Endothelial cell of umbilical vein (primary cell): ENCODE results near the gene CHRNB1. TPM values are rescaled to one million over a fixed set of nuclear protein-coding genes. Genes with fewer than 3 reads are reported as not detected.

Source experiments
- BruUV-seq: library from RNA; stranded (reverse); fragments of 400-500 nt; replicated peaks from 2 replicates; lab custom pipeline; 2021; lab: Mats Ljungman, UMichigan
- CTCF ChIA-PET: fragments of 300-600, 350-600 bp; sonication (Branson Sonifier 250); formaldehyde crosslinking; loops from one replicate; lab custom pipeline; 2021; ENCODE audit warnings: antibody characterized with exemption, inconsistent platforms; lab: Charles Lee
- POLR2A ChIA-PET: fragments of 300-600, 350-600 bp; sonication (Branson Sonifier 250); formaldehyde crosslinking; loops from one replicate; lab custom pipeline; 2021; ENCODE audit warnings: antibody characterized with exemption, inconsistent platforms; lab: Charles Lee
- DNase-seq: peaks from one replicate; pipeline ENCODE4 v3.0.0-alpha.2; 2011; ENCODE audit warnings: low read depth, low spot score
- FAIRE-seq: peaks from 2 replicates; lab custom pipeline; 2011; peaks lifted over from hg19 to GRCh38; lab: Jason Lieb, UNC
- H2AFZ ChIP-seq: 2 replicates; pipeline ENCODE4 v1.6.0; 2012; ENCODE audit warnings: low read depth, low read length, control low read depth, inconsistent platforms
- H3K27ac ChIP-seq: 2 replicates; pipeline ENCODE4 v1.5.1; 2011; ENCODE audit warnings: low read depth, mild to moderate bottlenecking, control low read depth, low read length, moderate library complexity; ENCODE audit not compliant: insufficient read depth
- H3K27me3 ChIP-seq, 2 experiments: 2 replicates each; pipeline versions ENCODE4 v1.6.0 to v1.6.1; 2011; ENCODE audit warnings: low read length in 2 of 2, mixed read lengths in 1 of 2; ENCODE audit not compliant: control insufficient read depth in 2 of 2, insufficient read depth in 2 of 2
- H3K36me3 ChIP-seq, 2 experiments: 2 replicates in 1 of 2; 3 replicates in 1 of 2; pipeline ENCODE4 v1.5.1; 2011; ENCODE audit warnings: low read length in 2 of 2, mild to moderate bottlenecking in 1 of 2, moderate library complexity in 1 of 2; ENCODE audit not compliant: control insufficient read depth in 2 of 2, insufficient read depth in 2 of 2; ENCODE audit errors: extremely low read depth in 1 of 2
- H3K4me1 ChIP-seq: 3 replicates; pipeline ENCODE4 v1.5.1; 2011; ENCODE audit warnings: mild to moderate bottlenecking, low read length; ENCODE audit not compliant: control insufficient read depth, insufficient read depth; ENCODE audit errors: extremely low read depth
- H3K4me2 ChIP-seq: 2 replicates; pipeline ENCODE4 v1.6.1; 2011; ENCODE audit warnings: low read length, control low read depth, mixed read lengths; ENCODE audit not compliant: insufficient read depth
- H3K4me3 ChIP-seq, 3 experiments: fragments of 200-600 bp in 1 of 3; sonication (generic), shearing (Covaris generic) in 1 of 3; replicated peaks in 1 of 3; 2 replicates each; pipeline ENCODE4 v1.5.1; 2011 to 2016; ENCODE audit warnings: control low read depth in 3 of 3, low read length in 3 of 3, mild to moderate bottlenecking in 2 of 3, inconsistent platforms in 1 of 3, low read depth in 1 of 3, moderate library complexity in 1 of 3; ENCODE audit not compliant: insufficient read depth in 1 of 3
- H3K79me2 ChIP-seq: 2 replicates; pipeline ENCODE4 v1.6.0; 2012; ENCODE audit warnings: low read length, inconsistent platforms; ENCODE audit not compliant: control insufficient read depth, insufficient read depth
- H3K9ac ChIP-seq: replicated peaks from 2 replicates; pipeline ENCODE3; 2011; ENCODE audit warnings: low read length, control low read depth; ENCODE audit not compliant: insufficient read depth; ENCODE audit errors: extremely low read depth
- H3K9me1 ChIP-seq: replicated peaks from 3 replicates; pipeline ENCODE4 v1.6.0; 2011; ENCODE audit warnings: mild to moderate bottlenecking, low read length; ENCODE audit not compliant: control insufficient read depth, insufficient read depth; ENCODE audit errors: extremely low read depth
- H3K9me3 ChIP-seq: replicated peaks from 2 replicates; pipeline ENCODE4 v1.5.1; 2012; ENCODE audit warnings: low read length, inconsistent platforms; ENCODE audit not compliant: control insufficient read depth, insufficient read depth
- H4K20me1 ChIP-seq: replicated peaks from 2 replicates; pipeline ENCODE3; 2011; ENCODE audit warnings: mild to moderate bottlenecking, low read length; ENCODE audit not compliant: control insufficient read depth, insufficient read depth; ENCODE audit errors: extremely low read depth
- CTCF ChIP-seq, 2 donors: IDR thresholded peaks; 1 replicate in 1 of 2; 2 replicates in 1 of 2; pipeline ENCODE4 v1.5.1; 2011; ENCODE audit warnings: low read length in 2 of 2, mild to moderate bottlenecking in 2 of 2, moderate library complexity in 2 of 2, control low read depth in 1 of 2, inconsistent platforms in 1 of 2, low read depth in 1 of 2; ENCODE audit not compliant: insufficient read depth in 1 of 2; ENCODE audit errors: extremely low read depth in 1 of 2
- EZH2 ChIP-seq: IDR thresholded peaks from 2 replicates; pipeline ENCODE4 v1.6.1; 2012; ENCODE audit warnings: borderline replicate concordance, low read depth, mild to moderate bottlenecking, moderate library complexity, low read length, inconsistent platforms; ENCODE audit not compliant: severe bottlenecking
- FOS ChIP-seq: IDR thresholded peaks from 2 replicates; pipeline ENCODE4 v1.6.1; 2011; ENCODE audit warnings: mild to moderate bottlenecking, low read length, moderate library complexity, borderline replicate concordance; ENCODE audit not compliant: insufficient read depth
- GATA2 ChIP-seq: IDR thresholded peaks from 2 replicates; pipeline ENCODE4 v1.7.0; 2011; ENCODE audit warnings: low read depth, mild to moderate bottlenecking, moderate library complexity, mixed read lengths, low read length; ENCODE audit not compliant: insufficient read length, insufficient read depth
- JUN ChIP-seq: IDR thresholded peaks from 2 replicates; pipeline ENCODE4 v1.6.1; 2011; ENCODE audit warnings: borderline replicate concordance, low read depth; ENCODE audit not compliant: insufficient read length, insufficient read depth
- MAX ChIP-seq: IDR thresholded peaks from 2 replicates; pipeline ENCODE4 v1.6.1; 2011; ENCODE audit not compliant: insufficient read depth, insufficient read length
- MYC ChIP-seq: IDR thresholded peaks from one replicate; pipeline ENCODE4 v1.6.1; 2011; ENCODE audit warnings: mild to moderate bottlenecking, low read depth, low read length
- POLR2A ChIP-seq: IDR thresholded peaks from 2 replicates; pipeline ENCODE4 v1.6.1; 2012; ENCODE audit warnings: low read depth, mild to moderate bottlenecking, control low read depth, low read length
- POLR2AphosphoS5 ChIP-seq: IDR thresholded peaks from 2 replicates; pipeline ENCODE4 v1.6.1; 2012; ENCODE audit warnings: low read depth, mild to moderate bottlenecking, control low read depth, low read length, moderate library complexity; ENCODE audit not compliant: insufficient read depth
- dilution Hi-C: fragments of 300-500 bp; cut with MboI; formaldehyde crosslinking; loops from one replicate; pipeline ENCODE4 v1.15.0; 2019; ENCODE audit warnings: low sequenced_read_pairs; ENCODE audit not compliant: extremely low pct_ligation_motif_present
- intact Hi-C: fragments of 100-400 bp; cut with micrococcal nuclease; formaldehyde crosslinking; loops from one replicate; pipeline ENCODE4 v1.10.0; 2022
- polyA plus RNA-seq, 4 experiments: library from polyadenylated mRNA; depleted of rRNA in 3 of 4; stranded (reverse) in 3 of 4; unstranded in 1 of 4; fragments of >200 nt; gene quantifications; 2 replicates each; pipeline versions ENCODE4 v1.2.1 to v1.2.3, GENCODE V29; 2011 to 2012; ENCODE audit warnings: missing spikeins in 1 of 4
- total RNA-seq: library from RNA; stranded (reverse); gene quantifications from 2 replicates; pipeline ENCODE4 v1.2.3, GENCODE V29; 2021

Gene CHRNB1
- total and polyA plus RNA-seq, 2 donors (not counting 3 experiments of a cell fraction or from before 2014, with no cell fraction given): 5.6 to 9.3 TPM

- no peak overlapping the region for H2AFZ ChIP-seq
- peaks cover 66% of the 10 kb centered on the region for H3K79me2 ChIP-seq
- CTCF ChIA-PET: interaction anchor here (0.7 to 3.0 kb wide), 9 partner anchors 10 to 119 kb away, joined by 3 to 21 read pairs (median 4); no protein-coding TSS in a partner anchor
- H3K9me1 ChIP-seq: no peaks in the 10 kb centered on the region
- intact Hi-C loops (loop anchor here (1.0 kb wide), 1 partner anchor 21 kb away; no protein-coding TSS in a partner anchor), dilution Hi-C loops (no loop called here)
- BruUV-seq: no TSS peak
- peaks cover 34% of the 10 kb centered on the region for H3K4me1 ChIP-seq
- peak overlapping the region; percentile 47 for H3K27ac ChIP-seq
- peak; percentile 24 for FAIRE-seq
- no peaks in the 10 kb centered on the region for H3K9me3 ChIP-seq
- H3K36me3 ChIP-seq: no peaks in the 10 kb centered on the region
- TF ChIP-seq MYC: no peak
- no peak for TF ChIP-seq EZH2
- no peak for TF ChIP-seq JUN
- TF ChIP-seq POLR2A: no peak
- TF ChIP-seq POLR2AphosphoS5: no peak
- TF ChIP-seq GATA2: no peak
- no peak for TF ChIP-seq MAX
- no peak for TF ChIP-seq CTCF (IDR thresholded peaks at IDR 0.05; ENCODE audit: extremely low read depth in 1 of 2, insufficient read depth in 1 of 2, low read depth in 1 of 2, low read length in 2 of 2)
- TF ChIP-seq FOS: no peak
- POLR2A ChIA-PET: interaction anchor here (0.9 to 1.3 kb wide), 2 partner anchors 8 to 152 kb away, joined by 3 to 5 read pairs; partner anchors contain the start of genes POLR2A and SAT2
- H3K27me3 ChIP-seq: no peaks in the 10 kb centered on the region
- no peak for DNase-seq
- no peak overlapping the region for H3K9ac ChIP-seq
- no peaks in the 10 kb centered on the region for H4K20me1 ChIP-seq
- H3K4me2 ChIP-seq: peak overlapping the region; percentile 2
- no peak overlapping the region for H3K4me3 ChIP-seq
Measured at GRCh38 chr17:7475764-7476422, 31.0 kb downstream of the CHRNB1 start.
